Tibial artery (tissue), 4 donors: ENCODE results near the gene WASF2.

Source experiments
- DNase-seq, 2 donors: peaks; one replicate each; pipeline ENCODE4 v3.0.0-alpha.2; 2019
- H3K27ac ChIP-seq, 2 donors: fragments of 200-600 bp; sonication (generic) in 1 of 2; 1 replicate in 1 of 2; 2 replicates in 1 of 2; pipeline ENCODE4 v1.5.1; 2018 to 2019; ENCODE audit warnings: mild to moderate bottlenecking in 1 of 2
- H3K27me3 ChIP-seq, 2 donors: fragments of 200-600 bp; sonication (generic) in 1 of 2; one replicate each; pipeline versions ENCODE4 v1.5.1 to v1.6.0; 2016 to 2019
- H3K36me3 ChIP-seq, 3 donors: fragments of 200-600 bp; sonication (generic) in 2 of 3; one replicate each; pipeline ENCODE4 v1.5.1; 2016 to 2019; ENCODE audit warnings: mild to moderate bottlenecking in 2 of 3
- H3K4me1 ChIP-seq, 4 donors: fragments of 200-600 bp; sonication (generic) in 2 of 4; 1 replicate in 3 of 4; 2 replicates in 1 of 4; pipeline ENCODE4 v1.5.1; 2016 to 2019
- H3K4me3 ChIP-seq, 2 donors: fragments of 200-600 bp; sonication (generic) in 1 of 2; 1 replicate in 1 of 2; 2 replicates in 1 of 2; pipeline ENCODE4 v1.5.1; 2018 to 2019; ENCODE audit warnings: mild to moderate bottlenecking in 2 of 2
- H3K9me3 ChIP-seq, 3 donors: fragments of 200-600 bp; sonication (generic) in 1 of 3; one replicate each; pipeline ENCODE4 v1.5.1; 2016 to 2019
- intact Hi-C: fragments of 100-400 bp; cut with DNase I; formaldehyde crosslinking; loops from one replicate; pipeline ENCODE4 v1.15.0; 2023; ENCODE audit warnings: low total_unique reads
- TF ChIP-seq, protein P1 (sequence below), 2 experiments: fragments of 200-600 bp in 1 of 2; fragments of 450-650 bp in 1 of 2; IDR thresholded peaks; one replicate each; pipeline ENCODE4 v1.5.1; 2017 to 2019; ENCODE audit warnings: antibody characterized with exemption in 2 of 2, mild to moderate bottlenecking in 1 of 2, moderate library complexity in 1 of 2

WASF2 gene

GRCh38 chr1:27496604-27497155, 6.7 kb upstream of the WASF2 start:
- H3K4me3 ChIP-seq, result peak overlapping the region; percentile 26 to 34
- peaks cover 4 to 26% (median 21%) of the 10 kb centered on the region in 4 donors for H3K4me1 ChIP-seq
- peak in 1 of 2 donors; percentile 72 for DNase-seq
- peak overlapping the region; percentile 35 to 48 for H3K27ac ChIP-seq
- intact Hi-C loops, result loop anchor here (10.0 kb wide), 1 partner anchor 62 kb away; no protein-coding TSS in a partner anchor
- no peaks in the 10 kb centered on the region for H3K9me3 ChIP-seq
- TF ChIP-seq, protein P1, sequence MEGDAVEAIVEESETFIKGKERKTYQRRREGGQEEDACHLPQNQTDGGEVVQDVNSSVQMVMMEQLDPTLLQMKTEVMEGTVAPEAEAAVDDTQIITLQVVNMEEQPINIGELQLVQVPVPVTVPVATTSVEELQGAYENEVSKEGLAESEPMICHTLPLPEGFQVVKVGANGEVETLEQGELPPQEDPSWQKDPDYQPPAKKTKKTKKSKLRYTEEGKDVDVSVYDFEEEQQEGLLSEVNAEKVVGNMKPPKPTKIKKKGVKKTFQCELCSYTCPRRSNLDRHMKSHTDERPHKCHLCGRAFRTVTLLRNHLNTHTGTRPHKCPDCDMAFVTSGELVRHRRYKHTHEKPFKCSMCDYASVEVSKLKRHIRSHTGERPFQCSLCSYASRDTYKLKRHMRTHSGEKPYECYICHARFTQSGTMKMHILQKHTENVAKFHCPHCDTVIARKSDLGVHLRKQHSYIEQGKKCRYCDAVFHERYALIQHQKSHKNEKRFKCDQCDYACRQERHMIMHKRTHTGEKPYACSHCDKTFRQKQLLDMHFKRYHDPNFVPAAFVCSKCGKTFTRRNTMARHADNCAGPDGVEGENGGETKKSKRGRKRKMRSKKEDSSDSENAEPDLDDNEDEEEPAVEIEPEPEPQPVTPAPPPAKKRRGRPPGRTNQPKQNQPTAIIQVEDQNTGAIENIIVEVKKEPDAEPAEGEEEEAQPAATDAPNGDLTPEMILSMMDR (IDR thresholded peaks at IDR 0.05), result peak; percentile 30 to 36
- no peaks in the 10 kb centered on the region for H3K27me3 ChIP-seq
- H3K36me3 ChIP-seq, result no peaks in the 10 kb centered on the region

GRCh38 chr1:27492796-27493195, 2.8 kb upstream of the WASF2 start:
- DNase-seq, result no peak
- Histone ChIP-seq H3K9me3 (no peaks in the 10 kb centered on the region), H3K27ac (peak overlapping the region; percentile 98 to 100), H3K4me1 (peaks cover 8 to 49% (median 38%) of the 10 kb centered on the region in 4 donors), H3K27me3 (no peaks in the 10 kb centered on the region), H3K4me3 (no peak overlapping the region), H3K36me3 (no peaks in the 10 kb centered on the region)
- TF ChIP-seq, protein P1 (IDR thresholded peaks at IDR 0.05), result no peak
- intact Hi-C loops, result loop anchor here (5.0 to 10.0 kb wide), 2 partner anchors 35 to 58 kb away; no protein-coding TSS in a partner anchor

DNA sequence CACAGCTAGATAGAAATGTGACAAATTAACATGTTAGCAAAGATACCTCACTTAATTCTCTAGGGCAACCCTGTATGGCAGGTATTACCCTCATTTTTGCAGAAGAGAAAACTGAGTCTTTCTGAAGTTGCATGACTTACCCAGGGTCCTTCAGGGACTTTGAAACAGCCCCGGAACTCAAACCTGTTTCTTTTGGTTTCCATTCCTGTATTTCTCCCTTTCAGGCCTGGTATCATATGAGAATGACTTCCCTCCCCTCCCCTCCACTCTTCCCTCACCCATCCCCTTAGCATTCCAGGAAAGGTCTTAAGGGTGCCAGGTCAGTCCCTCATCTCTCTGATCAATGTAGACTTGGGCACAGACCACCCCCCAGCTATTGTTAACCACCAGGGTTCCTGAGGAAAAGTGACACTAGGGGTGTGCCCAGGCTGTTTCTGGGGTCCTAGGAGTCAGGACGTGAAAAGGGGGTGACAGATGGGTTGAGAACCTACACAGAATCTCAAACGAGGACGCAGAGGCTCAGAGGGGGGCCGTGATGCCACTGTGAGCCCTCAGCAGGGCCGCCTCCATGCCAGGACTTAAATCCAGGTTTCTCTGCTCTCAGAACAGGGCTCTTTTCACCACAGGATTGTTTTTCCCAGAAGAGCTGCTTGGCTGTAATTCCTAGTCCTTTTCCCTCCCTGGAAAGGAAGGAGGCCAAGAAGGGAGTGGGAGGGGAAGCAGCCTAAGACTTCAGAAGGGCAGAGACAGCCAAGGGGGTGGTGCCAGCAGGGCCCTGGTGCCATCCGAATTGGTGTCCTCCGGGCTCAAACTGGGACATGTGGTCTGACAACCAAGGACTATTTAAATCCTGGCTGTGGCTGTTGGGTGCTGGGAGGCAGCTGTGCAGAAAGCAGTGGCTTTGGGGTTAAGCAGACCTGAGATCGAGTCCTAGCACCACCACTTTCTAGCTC, 2.1 kb upstream of the WASF2 start:
- intact Hi-C loops, result loop anchor here (5.0 to 10.0 kb wide), 2 partner anchors 35 to 57 kb away; no protein-coding TSS in a partner anchor
- Histone ChIP-seq H3K36me3 (no peaks in the 10 kb centered on the region), H3K27me3 (no peaks in the 10 kb centered on the region), H3K27ac (peak overlapping the region; percentile 98 to 100), H3K4me1 (peaks cover 8 to 48% (median 36%) of the 10 kb centered on the region in 4 donors), H3K4me3 (no peak overlapping the region), H3K9me3 (no peaks in the 10 kb centered on the region)
- peak; percentile 55 to 87 for DNase-seq
- TF ChIP-seq, protein P1 (IDR thresholded peaks at IDR 0.05), result no peak

- intact Hi-C loops, result no loop called here
- Histone ChIP-seq H3K9me3 (no peaks in the 10 kb centered on the region), H3K36me3 (no peaks in the 10 kb centered on the region), H3K4me3 (peak overlapping the region; percentile 97 to 99), H3K4me1 (peaks cover 8 to 58% (median 33%) of the 10 kb centered on the region in 4 donors), H3K27me3 (no peaks in the 10 kb centered on the region), H3K27ac (peak overlapping the region; percentile 98 to 100)
- TF ChIP-seq, protein P1 (IDR thresholded peaks at IDR 0.05), result no peak
- DNase-seq, result peak in 1 of 2 donors; percentile 31
These were observed 430 bp downstream of the WASF2 start for GRCh38 chr1:27489501-27489972.

GRCh38 chr1:27487966-27488884, 1.7 kb downstream of the WASF2 start:
- peak; percentile 16 to 27 for DNase-seq
- Histone ChIP-seq H3K9me3 (no peaks in the 10 kb centered on the region), H3K27me3 (no peaks in the 10 kb centered on the region), H3K4me1 (peaks cover 8 to 71% (median 39%) of the 10 kb centered on the region in 4 donors), H3K36me3 (peaks cover 0 to 2% (median 0%) of the 10 kb centered on the region in 3 donors), H3K4me3 (peak overlapping the region; percentile 97 to 99), H3K27ac (peak overlapping the region; percentile 98 to 100)
- intact Hi-C loops, result no loop called here
- TF ChIP-seq, protein P1 (IDR thresholded peaks at IDR 0.05), result no peak
